GM12892 (cell line): ENCODE results near the gene C1orf198.

Experiments
- POLR2A ChIP-seq: IDR thresholded peaks from 2 replicates; pipeline ENCODE4 v1.6.1; 2011; ENCODE audit warnings: low read depth, low read length, control low read depth
- POLR2AphosphoS5 ChIP-seq: IDR thresholded peaks from 2 replicates; pipeline ENCODE4 v1.6.1; 2011; ENCODE audit warnings: low read depth, low read length, control low read depth

DNA sequence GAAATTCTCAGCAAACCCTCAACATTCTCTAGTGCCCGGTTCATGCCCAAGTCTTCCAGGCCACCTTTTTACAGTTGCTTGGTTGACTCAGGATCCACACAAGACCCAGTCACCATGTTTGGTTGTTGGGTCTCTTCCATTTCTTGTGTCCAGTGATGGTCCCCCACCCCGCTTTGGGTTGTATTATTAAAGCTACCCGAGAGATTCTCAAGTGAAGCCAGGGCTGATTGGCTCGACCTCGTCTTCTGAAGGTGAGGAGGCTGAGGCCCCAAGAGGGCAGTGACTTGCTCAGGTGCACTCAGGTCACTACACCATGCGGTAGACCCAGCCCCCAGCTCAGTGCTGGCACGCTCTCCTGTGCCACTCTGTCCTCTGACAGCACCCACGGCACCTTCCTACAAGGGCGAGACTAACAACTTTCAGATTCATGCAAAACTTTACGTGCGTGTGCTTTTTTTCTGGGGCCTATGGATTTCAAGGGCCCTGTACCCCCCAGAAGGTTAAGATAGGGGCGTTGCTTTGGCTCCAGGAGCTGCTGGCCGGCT lies 70.9 kb downstream of the C1orf198 start:
- TF ChIP-seq POLR2A, result no peak
- no peak for TF ChIP-seq POLR2AphosphoS5
